ENCODE measurements around the gene TMEM204.
"Not testable (repeated sequence)": the region's sequence is repeated elsewhere in the genome, so short reads cannot be mapped to it uniquely, and the experiment has no call there.

Gene TMEM204

GRCh38 chr16:1560866-1561265 lies 27.4 kb downstream of the TMEM204 start:
- no peak for DNase-seq

- no peak for DNase-seq
Observed at GRCh38 chr16:1561266-1561665, 27.8 kb downstream of the TMEM204 start.

GRCh38 chr16:1561836-1562235 lies 28.4 kb downstream of the TMEM204 start:
- no peak for DNase-seq

GRCh38 chr16:1563786-1564185 lies 30.3 kb downstream of the TMEM204 start:
- DNase-seq = no peak

- DNase-seq = no peak
Observed at GRCh38 chr16:1564325-1564724, 30.9 kb downstream of the TMEM204 start.

GRCh38 chr16:1565083-1565805 lies 31.8 kb downstream of the TMEM204 start:
- DNase-seq = no peak

GRCh38 chr16:1567988-1568387 lies 34.5 kb downstream of the TMEM204 start:
- DNase-seq = no peak

- no peak for DNase-seq
Observed at GRCh38 chr16:1571012-1571671, 37.7 kb downstream of the TMEM204 start.

- no peak for DNase-seq
Observed at GRCh38 chr16:1572673-1573072, 39.2 kb downstream of the TMEM204 start.

- DNase-seq = no peak
Observed at GRCh38 chr16:1573301-1573700, 39.8 kb downstream of the TMEM204 start.

- DNase-seq = no peak
Observed at GRCh38 chr16:1575578-1575977, 42.1 kb downstream of the TMEM204 start.

GRCh38 chr16:1579214-1579613 lies 45.7 kb downstream of the TMEM204 start:
- no peak for DNase-seq

GRCh38 chr16:1580256-1580655 lies 46.8 kb downstream of the TMEM204 start:
- DNase-seq = no peak

- DNase-seq = no peak
Observed at GRCh38 chr16:1580956-1581355, 47.5 kb downstream of the TMEM204 start.

- DNase-seq = no peak
Observed at GRCh38 chr16:1581804-1582203, 48.3 kb downstream of the TMEM204 start.

GRCh38 chr16:1583180-1583579 lies 49.7 kb downstream of the TMEM204 start:
- DNase-seq = no peak

- no peak for DNase-seq
Observed at GRCh38 chr16:1584926-1585484, 51.5 kb downstream of the TMEM204 start.

GRCh38 chr16:1590366-1590765 lies 56.9 kb downstream of the TMEM204 start:
- no peak for DNase-seq

GRCh38 chr16:1590930-1591705 lies 57.7 kb downstream of the TMEM204 start:
- no peak for DNase-seq

GRCh38 chr16:1592446-1592845 lies 59.0 kb downstream of the TMEM204 start:
- no peak for DNase-seq

GRCh38 chr16:1595511-1595910 lies 62.0 kb downstream of the TMEM204 start:
- not testable (repeated sequence) for DNase-seq

- no peak for DNase-seq
Observed at GRCh38 chr16:1596516-1596915, 63.0 kb downstream of the TMEM204 start.

- DNase-seq = no peak
Observed at GRCh38 chr16:1597154-1597553, 63.7 kb downstream of the TMEM204 start.

GRCh38 chr16:1601031-1601430 lies 67.6 kb downstream of the TMEM204 start:
- DNase-seq = no peak

Data from KG1 (cell line).